MM.1S (cell line): ENCODE results near the gene FAM180B.

ENCODE experiments used
- EZH2 ChIP-seq: fragments of 300-600 bp; sonication (generic); optimal IDR thresholded peaks from 2 replicates; pipeline ENCODE3; 2017; ENCODE audit warnings: low read depth, mild to moderate bottlenecking, antibody characterized with exemption, low read length, mixed read lengths
- EZH2phosphoT487 ChIP-seq: fragments of 300-600 bp; sonication (generic); IDR thresholded peaks from 2 replicates; pipeline ENCODE4 v1.6.1; 2018; ENCODE audit warnings: antibody characterized with exemption, low read length
- TF ChIP-seq, protein P1 (sequence below): fragments of 300-600 bp; sonication (generic); IDR thresholded peaks from 2 replicates; pipeline ENCODE4 v1.5.1; 2016; ENCODE audit warnings: antibody characterized with exemption, low read length, mixed read lengths

DNA sequence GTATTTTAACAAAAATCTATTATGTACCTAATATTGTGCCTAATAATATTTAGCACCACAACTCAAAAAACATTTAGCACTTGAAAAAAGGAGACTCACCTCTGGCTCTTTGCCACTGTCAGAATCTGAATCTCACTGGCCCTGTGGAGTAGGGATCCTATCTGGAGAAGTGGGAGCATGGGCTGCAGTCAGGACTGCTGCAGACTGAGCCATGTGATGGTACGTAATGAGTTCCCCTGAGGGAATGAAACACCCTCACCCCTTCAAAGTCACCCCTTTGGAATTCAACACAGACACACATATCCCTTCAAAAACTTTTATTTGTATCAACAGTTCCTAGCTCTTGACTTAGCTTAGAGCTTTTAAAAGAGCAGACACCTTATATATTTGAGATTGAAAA lies 14.6 kb upstream of the FAM180B start:
- no peak for TF ChIP-seq EZH2phosphoT487
- no peak for TF ChIP-seq EZH2
- TF ChIP-seq, protein P1, sequence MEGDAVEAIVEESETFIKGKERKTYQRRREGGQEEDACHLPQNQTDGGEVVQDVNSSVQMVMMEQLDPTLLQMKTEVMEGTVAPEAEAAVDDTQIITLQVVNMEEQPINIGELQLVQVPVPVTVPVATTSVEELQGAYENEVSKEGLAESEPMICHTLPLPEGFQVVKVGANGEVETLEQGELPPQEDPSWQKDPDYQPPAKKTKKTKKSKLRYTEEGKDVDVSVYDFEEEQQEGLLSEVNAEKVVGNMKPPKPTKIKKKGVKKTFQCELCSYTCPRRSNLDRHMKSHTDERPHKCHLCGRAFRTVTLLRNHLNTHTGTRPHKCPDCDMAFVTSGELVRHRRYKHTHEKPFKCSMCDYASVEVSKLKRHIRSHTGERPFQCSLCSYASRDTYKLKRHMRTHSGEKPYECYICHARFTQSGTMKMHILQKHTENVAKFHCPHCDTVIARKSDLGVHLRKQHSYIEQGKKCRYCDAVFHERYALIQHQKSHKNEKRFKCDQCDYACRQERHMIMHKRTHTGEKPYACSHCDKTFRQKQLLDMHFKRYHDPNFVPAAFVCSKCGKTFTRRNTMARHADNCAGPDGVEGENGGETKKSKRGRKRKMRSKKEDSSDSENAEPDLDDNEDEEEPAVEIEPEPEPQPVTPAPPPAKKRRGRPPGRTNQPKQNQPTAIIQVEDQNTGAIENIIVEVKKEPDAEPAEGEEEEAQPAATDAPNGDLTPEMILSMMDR = no peak
